WTC11 (cell line): ENCODE measurements around the gene CBX5.

ENCODE experiments used
- CREB1 ChIP-seq: sonication (generic); formaldehyde crosslinking; IDR thresholded peaks from 2 replicates; pipeline ENCODE4 v1.8.0; 2023; ENCODE audit warnings: mild to moderate bottlenecking, missing genetic modification reagents
- E2F1 ChIP-seq: sonication (generic); formaldehyde crosslinking; IDR thresholded peaks from 2 replicates; pipeline ENCODE4 v1.8.0; 2022; ENCODE audit warnings: mild to moderate bottlenecking, missing genetic modification reagents
- FOXJ3 ChIP-seq: sonication (generic); formaldehyde crosslinking; IDR thresholded peaks from 2 replicates; pipeline ENCODE4 v1.9.0; 2021; ENCODE audit warnings: missing genetic modification reagents, mild to moderate bottlenecking, borderline replicate concordance
- FOXK1 ChIP-seq: sonication (generic); formaldehyde crosslinking; IDR thresholded peaks from 2 replicates; pipeline ENCODE4 v1.8.0; 2022; ENCODE audit warnings: mild to moderate bottlenecking, moderate library complexity, missing genetic modification reagents
- TEAD1 ChIP-seq: sonication (generic); formaldehyde crosslinking; IDR thresholded peaks from 2 replicates; pipeline ENCODE4 v1.8.0; 2022; ENCODE audit warnings: mild to moderate bottlenecking, missing genetic modification reagents
- TEAD4 ChIP-seq: sonication (generic); formaldehyde crosslinking; IDR thresholded peaks from 2 replicates; pipeline ENCODE4 v1.8.0; 2022; ENCODE audit warnings: mild to moderate bottlenecking, missing genetic modification reagents
- TF ChIP-seq, protein P1 (sequence below): fragments of 200-600 bp; IDR thresholded peaks from 2 replicates; pipeline ENCODE4 v1.8.0; 2022; ENCODE audit warnings: antibody characterized with exemption
- TF ChIP-seq, protein P2 (sequence below): fragments of 250-450 bp; sonication (Bioruptor Pico); IDR thresholded peaks from 2 replicates; pipeline ENCODE4 v1.9.0; 2021; ENCODE audit warnings: mild to moderate bottlenecking, borderline replicate concordance
- TF ChIP-seq, protein P3 (sequence below): sonication (generic); formaldehyde crosslinking; IDR thresholded peaks from 2 replicates; pipeline ENCODE4 v1.8.0; 2022; ENCODE audit warnings: mild to moderate bottlenecking, missing genetic modification reagents
- TF ChIP-seq, protein P4 (sequence below): sonication (generic); formaldehyde crosslinking; conservative IDR thresholded peaks from 2 replicates; pipeline ENCODE4 v1.8.1; 2022; ENCODE audit warnings: mild to moderate bottlenecking, missing genetic modification reagents

DNA sequence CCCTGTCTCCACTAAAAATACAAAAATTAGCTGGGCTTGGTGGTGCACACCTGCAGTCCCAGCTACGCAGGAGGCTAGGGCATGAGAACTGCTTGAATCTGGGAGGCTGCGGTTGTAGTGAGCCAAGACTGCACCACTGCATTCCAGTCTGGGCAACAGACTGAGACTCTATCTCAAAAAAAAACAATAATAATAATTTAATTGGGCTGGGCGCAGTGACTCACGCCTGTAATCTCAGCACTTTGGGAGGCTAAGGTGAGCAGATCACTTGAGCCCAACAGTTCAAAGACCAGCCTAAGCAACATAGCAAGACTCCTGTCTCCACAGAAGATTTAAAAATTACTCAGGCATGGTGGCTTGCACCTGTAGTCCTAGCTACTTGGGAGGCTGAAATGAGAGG is 26.7 kb downstream of the CBX5 start:
- no peak for TF ChIP-seq TEAD1 (CRISPR knock-in tag)
- TF ChIP-seq, protein P1, sequence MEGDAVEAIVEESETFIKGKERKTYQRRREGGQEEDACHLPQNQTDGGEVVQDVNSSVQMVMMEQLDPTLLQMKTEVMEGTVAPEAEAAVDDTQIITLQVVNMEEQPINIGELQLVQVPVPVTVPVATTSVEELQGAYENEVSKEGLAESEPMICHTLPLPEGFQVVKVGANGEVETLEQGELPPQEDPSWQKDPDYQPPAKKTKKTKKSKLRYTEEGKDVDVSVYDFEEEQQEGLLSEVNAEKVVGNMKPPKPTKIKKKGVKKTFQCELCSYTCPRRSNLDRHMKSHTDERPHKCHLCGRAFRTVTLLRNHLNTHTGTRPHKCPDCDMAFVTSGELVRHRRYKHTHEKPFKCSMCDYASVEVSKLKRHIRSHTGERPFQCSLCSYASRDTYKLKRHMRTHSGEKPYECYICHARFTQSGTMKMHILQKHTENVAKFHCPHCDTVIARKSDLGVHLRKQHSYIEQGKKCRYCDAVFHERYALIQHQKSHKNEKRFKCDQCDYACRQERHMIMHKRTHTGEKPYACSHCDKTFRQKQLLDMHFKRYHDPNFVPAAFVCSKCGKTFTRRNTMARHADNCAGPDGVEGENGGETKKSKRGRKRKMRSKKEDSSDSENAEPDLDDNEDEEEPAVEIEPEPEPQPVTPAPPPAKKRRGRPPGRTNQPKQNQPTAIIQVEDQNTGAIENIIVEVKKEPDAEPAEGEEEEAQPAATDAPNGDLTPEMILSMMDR, result no peak
- TF ChIP-seq CREB1 (CRISPR knock-in tag), result no peak
- no peak for TF ChIP-seq FOXK1
- TF ChIP-seq, protein P2, sequence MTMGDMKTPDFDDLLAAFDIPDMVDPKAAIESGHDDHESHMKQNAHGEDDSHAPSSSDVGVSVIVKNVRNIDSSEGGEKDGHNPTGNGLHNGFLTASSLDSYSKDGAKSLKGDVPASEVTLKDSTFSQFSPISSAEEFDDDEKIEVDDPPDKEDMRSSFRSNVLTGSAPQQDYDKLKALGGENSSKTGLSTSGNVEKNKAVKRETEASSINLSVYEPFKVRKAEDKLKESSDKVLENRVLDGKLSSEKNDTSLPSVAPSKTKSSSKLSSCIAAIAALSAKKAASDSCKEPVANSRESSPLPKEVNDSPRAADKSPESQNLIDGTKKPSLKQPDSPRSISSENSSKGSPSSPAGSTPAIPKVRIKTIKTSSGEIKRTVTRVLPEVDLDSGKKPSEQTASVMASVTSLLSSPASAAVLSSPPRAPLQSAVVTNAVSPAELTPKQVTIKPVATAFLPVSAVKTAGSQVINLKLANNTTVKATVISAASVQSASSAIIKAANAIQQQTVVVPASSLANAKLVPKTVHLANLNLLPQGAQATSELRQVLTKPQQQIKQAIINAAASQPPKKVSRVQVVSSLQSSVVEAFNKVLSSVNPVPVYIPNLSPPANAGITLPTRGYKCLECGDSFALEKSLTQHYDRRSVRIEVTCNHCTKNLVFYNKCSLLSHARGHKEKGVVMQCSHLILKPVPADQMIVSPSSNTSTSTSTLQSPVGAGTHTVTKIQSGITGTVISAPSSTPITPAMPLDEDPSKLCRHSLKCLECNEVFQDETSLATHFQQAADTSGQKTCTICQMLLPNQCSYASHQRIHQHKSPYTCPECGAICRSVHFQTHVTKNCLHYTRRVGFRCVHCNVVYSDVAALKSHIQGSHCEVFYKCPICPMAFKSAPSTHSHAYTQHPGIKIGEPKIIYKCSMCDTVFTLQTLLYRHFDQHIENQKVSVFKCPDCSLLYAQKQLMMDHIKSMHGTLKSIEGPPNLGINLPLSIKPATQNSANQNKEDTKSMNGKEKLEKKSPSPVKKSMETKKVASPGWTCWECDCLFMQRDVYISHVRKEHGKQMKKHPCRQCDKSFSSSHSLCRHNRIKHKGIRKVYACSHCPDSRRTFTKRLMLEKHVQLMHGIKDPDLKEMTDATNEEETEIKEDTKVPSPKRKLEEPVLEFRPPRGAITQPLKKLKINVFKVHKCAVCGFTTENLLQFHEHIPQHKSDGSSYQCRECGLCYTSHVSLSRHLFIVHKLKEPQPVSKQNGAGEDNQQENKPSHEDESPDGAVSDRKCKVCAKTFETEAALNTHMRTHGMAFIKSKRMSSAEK (CRISPR knock-in tag), result no peak
- TF ChIP-seq, protein P3, sequence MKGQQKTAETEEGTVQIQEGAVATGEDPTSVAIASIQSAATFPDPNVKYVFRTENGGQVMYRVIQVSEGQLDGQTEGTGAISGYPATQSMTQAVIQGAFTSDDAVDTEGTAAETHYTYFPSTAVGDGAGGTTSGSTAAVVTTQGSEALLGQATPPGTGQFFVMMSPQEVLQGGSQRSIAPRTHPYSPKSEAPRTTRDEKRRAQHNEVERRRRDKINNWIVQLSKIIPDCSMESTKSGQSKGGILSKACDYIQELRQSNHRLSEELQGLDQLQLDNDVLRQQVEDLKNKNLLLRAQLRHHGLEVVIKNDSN, result no peak
- TF ChIP-seq TEAD4, result no peak
- TF ChIP-seq, protein P4, sequence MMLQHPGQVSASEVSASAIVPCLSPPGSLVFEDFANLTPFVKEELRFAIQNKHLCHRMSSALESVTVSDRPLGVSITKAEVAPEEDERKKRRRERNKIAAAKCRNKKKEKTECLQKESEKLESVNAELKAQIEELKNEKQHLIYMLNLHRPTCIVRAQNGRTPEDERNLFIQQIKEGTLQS (CRISPR knock-in tag), result no peak
- TF ChIP-seq FOXJ3 (CRISPR knock-in tag), result no peak
- no peak for TF ChIP-seq E2F1 (CRISPR knock-in tag)
